GM23338 (cell line): ENCODE measurements around the gene C1QTNF8. TPM values are rescaled to one million over a fixed set of nuclear protein-coding genes. Genes with fewer than 3 reads are reported as not detected.

Experiments used
- ATAC-seq: fragments of 200-7000 bp; cut with Tn5 transposase; 3 replicates; pipeline ENCODE4 v1.9.1; 2020
- DNase-seq: peaks from one replicate; pipeline ENCODE4 v3.0.0-alpha.2; 2015; ENCODE audit warnings: low spot score
- H2AFZ ChIP-seq: fragments of 200-600 bp; sonication (generic); 2 replicates; pipeline ENCODE4 v1.8.0; 2016; ENCODE audit warnings: antibody characterized with exemption, mild to moderate bottlenecking, moderate library complexity
- H3F3A ChIP-seq: fragments of 200-600 bp; sonication (generic); replicated peaks from 2 replicates; pipeline ENCODE4 v1.8.0; 2017; ENCODE audit warnings: antibody characterized with exemption, mixed run types, low read depth
- H3K27ac ChIP-seq: fragments of 200-600 bp; sonication (generic); 2 replicates; pipeline ENCODE4 v1.6.1; 2016; ENCODE audit warnings: low read depth
- H3K27me3 ChIP-seq: fragments of 200-600 bp; sonication (generic); 2 replicates; pipeline ENCODE4 v1.8.0; 2016; ENCODE audit warnings: mild to moderate bottlenecking, mixed run types, moderate library complexity; ENCODE audit not compliant: insufficient read depth
- H3K36me3 ChIP-seq: fragments of 200-600 bp; sonication (generic); 2 replicates; pipeline ENCODE4 v1.8.0; 2016; ENCODE audit warnings: mild to moderate bottlenecking; ENCODE audit not compliant: insufficient read depth
- H3K4me1 ChIP-seq: fragments of 200-600 bp; sonication (generic); 2 replicates; pipeline ENCODE4 v1.8.0; 2016; ENCODE audit warnings: mild to moderate bottlenecking, moderate library complexity; ENCODE audit not compliant: insufficient read depth
- H3K4me2 ChIP-seq: fragments of 200-600 bp; sonication (generic); 2 replicates; pipeline ENCODE4 v1.7.1; 2017; ENCODE audit warnings: mixed run types
- H3K4me3 ChIP-seq: fragments of 200-600 bp; sonication (generic); 2 replicates; pipeline ENCODE4 v1.6.1; 2016; ENCODE audit warnings: mixed run types
- H3K79me2 ChIP-seq: fragments of 200-600 bp; sonication (generic); replicated peaks from 2 replicates; pipeline ENCODE4 v1.8.0; 2017; ENCODE audit warnings: mild to moderate bottlenecking; ENCODE audit not compliant: insufficient read depth
- H3K9me2 ChIP-seq: fragments of 200-600 bp; sonication (generic); 2 replicates; pipeline ENCODE4 v1.8.0; 2017; ENCODE audit not compliant: insufficient read depth
- H4K20me1 ChIP-seq: fragments of 200-600 bp; sonication (generic); replicated peaks from 2 replicates; pipeline ENCODE4 v1.8.0; 2017; ENCODE audit warnings: mild to moderate bottlenecking; ENCODE audit not compliant: insufficient read depth
- H3K27ac Mint-ChIP-seq: 2 replicates; pipeline ENCODE4 v1.8.0; 2020; ENCODE audit warnings: inconsistent platforms, mild to moderate bottlenecking, moderate library complexity, mixed read lengths
- H3K27me3 Mint-ChIP-seq: 3 replicates; pipeline ENCODE4 v1.8.0; 2022; ENCODE audit warnings: low read depth, mild to moderate bottlenecking, moderate library complexity, mixed read lengths, inconsistent platforms; ENCODE audit not compliant: insufficient read depth, poor library complexity
- H3K36me3 Mint-ChIP-seq: 3 replicates; pipeline ENCODE4 v1.8.0; 2021; ENCODE audit warnings: low read depth, mild to moderate bottlenecking, inconsistent platforms, moderate library complexity, mixed read lengths
- H3K4me1 Mint-ChIP-seq: 3 replicates; pipeline ENCODE4 v1.8.0; 2020; ENCODE audit warnings: mild to moderate bottlenecking, inconsistent platforms, mixed read lengths
- H3K4me3 Mint-ChIP-seq: 3 replicates; pipeline ENCODE4 v1.8.0; 2021; ENCODE audit warnings: moderate library complexity, mild to moderate bottlenecking, inconsistent platforms, mixed read lengths
- H3K9me3 Mint-ChIP-seq: 3 replicates; pipeline ENCODE4 v1.8.0; 2020; ENCODE audit warnings: moderate library complexity, mild to moderate bottlenecking, inconsistent platforms, mixed read lengths
- CREB1 ChIP-seq: fragments of 250-450 bp; sonication (Bioruptor Pico); IDR thresholded peaks from 2 replicates; pipeline ENCODE4 v1.5.0; 2020; ENCODE audit warnings: low read depth, mild to moderate bottlenecking, moderate library complexity
- CTCF ChIP-seq, 2 experiments: fragments of 200-600 bp in 1 of 2; sonication (generic) in 1 of 2; conservative IDR thresholded peaks; 2 replicates each; pipeline versions ENCODE4 v1.5.1 to v1.6.1; 2016 to 2017; ENCODE audit warnings: antibody characterized with exemption in 2 of 2, low read depth in 2 of 2, mild to moderate bottlenecking in 2 of 2, moderate library complexity in 1 of 2
- ETS1 ChIP-seq: IDR thresholded peaks from 2 replicates; pipeline ENCODE4 v1.6.1; 2016; ENCODE audit warnings: antibody characterized with exemption
- EZH2 ChIP-seq: fragments of 200-600 bp; sonication (generic); IDR thresholded peaks from one replicate; pipeline ENCODE4 v1.8.0; 2017; ENCODE audit warnings: antibody characterized with exemption, mild to moderate bottlenecking, low read depth; ENCODE audit not compliant: unreplicated experiment
- EZH2phosphoT487 ChIP-seq: fragments of 200-600 bp; sonication (generic); IDR thresholded peaks from one replicate; pipeline ENCODE4 v1.8.1; 2018; ENCODE audit warnings: antibody characterized with exemption; ENCODE audit not compliant: unreplicated experiment
- JUNB ChIP-seq: IDR thresholded peaks from one replicate; pipeline ENCODE4 v1.6.1; 2016; ENCODE audit warnings: antibody characterized with exemption; ENCODE audit not compliant: unreplicated experiment
- NANOG ChIP-seq: IDR thresholded peaks from 2 replicates; pipeline ENCODE4 v1.6.1; 2016; ENCODE audit warnings: antibody characterized with exemption, borderline replicate concordance
- POLR2AphosphoS5 ChIP-seq: IDR thresholded peaks from 2 replicates; pipeline ENCODE4 v1.6.1; 2016; ENCODE audit warnings: antibody characterized with exemption, low read depth
- STAT1 ChIP-seq: IDR thresholded peaks from one replicate; pipeline ENCODE4 v1.6.1; 2016; ENCODE audit warnings: antibody characterized with exemption; ENCODE audit not compliant: unreplicated experiment
- ZNF331 ChIP-seq: fragments of 250-450 bp; sonication (Bioruptor Pico); IDR thresholded peaks from 2 replicates; pipeline ENCODE4 v1.5.0; 2020; ENCODE audit warnings: low read depth, mild to moderate bottlenecking, moderate library complexity
- ZNF462 ChIP-seq: fragments of 250-450 bp; sonication (Bioruptor Pico); IDR thresholded peaks from 2 replicates; pipeline ENCODE4 v1.5.0; 2020; ENCODE audit warnings: mild to moderate bottlenecking, moderate library complexity
- polyA plus RNA-seq: library from polyadenylated mRNA; unstranded; fragments of >200 nt; fragmentation: Nextera tagmentation; extraction: Ambion mirVana; gene quantifications from 2 replicates; pipeline ENCODE4 v1.2.1, GENCODE V29; 2016
- total RNA-seq: library from RNA; depleted of rRNA; stranded (reverse); fragments of >200 nt; shearing (Covaris generic); gene quantifications from 2 replicates; pipeline ENCODE4 v1.2.3, GENCODE V29; 2014

The C1QTNF8 gene
- total and polyA plus RNA-seq, 2 experiments from 2014 or later = not detected

GRCh38 chr16:1097800-1098199 is 1.8 kb upstream of the C1QTNF8 start:
- TF ChIP-seq STAT1 (no peak), CREB1 (CRISPR knock-in tag) (no peak), ZNF462 (CRISPR knock-in tag) (no peak), EZH2 (no peak), EZH2phosphoT487 (no peak), ZNF331 (CRISPR knock-in tag) (no peak), ETS1 (no peak), NANOG (no peak), CTCF (conservative IDR thresholded peaks at IDR 0.05; ENCODE audit: low read depth in 2 of 2) (no peak), POLR2AphosphoS5 (no peak), JUNB (no peak)
- ATAC-seq (no peak), DNase-seq (no peak)
- H3K27me3 Mint-ChIP-seq = peaks cover 2% of the 10 kb centered on the region
- no peak overlapping the region for H2AFZ ChIP-seq
- H3K36me3 Mint-ChIP-seq = no peaks in the 10 kb centered on the region
- no peak overlapping the region for H3K4me2 ChIP-seq
- no peak overlapping the region for H3K4me3 ChIP-seq
- no peak overlapping the region for H3K4me3 Mint-ChIP-seq
- H3K27me3 ChIP-seq = no peaks in the 10 kb centered on the region
- H3K27ac Mint-ChIP-seq = no peak overlapping the region
- H3K4me1 Mint-ChIP-seq = no peaks in the 10 kb centered on the region
- no peaks in the 10 kb centered on the region for H3K36me3 ChIP-seq
- H3K9me3 Mint-ChIP-seq = peaks cover 2% of the 10 kb centered on the region; the same call in 1 of the 3 replicates
- H3K4me1 ChIP-seq = no peaks in the 10 kb centered on the region
- H3K9me2 ChIP-seq = no peaks in the 10 kb centered on the region
- no peak overlapping the region for H3K27ac ChIP-seq
- no peaks in the 10 kb centered on the region for H4K20me1 ChIP-seq
- no peaks in the 10 kb centered on the region for H3K79me2 ChIP-seq
- 0 out of 2 replicates have a peak, but pooled peaks cover 4% of the 10 kb centered on the region for H3F3A ChIP-seq
